ENCODE measurements around the gene IDH3G. TPM values are rescaled to one million over a fixed set of nuclear protein-coding genes. Genes with fewer than 3 reads are reported as not detected.
A peak's percentile ranks its signal among the peaks of the same experiment; 100 is the strongest.

Gene IDH3G
- total and polyA plus RNA-seq, 4 donors = 23.3 to 40.9 (median 31.1) TPM

DNA sequence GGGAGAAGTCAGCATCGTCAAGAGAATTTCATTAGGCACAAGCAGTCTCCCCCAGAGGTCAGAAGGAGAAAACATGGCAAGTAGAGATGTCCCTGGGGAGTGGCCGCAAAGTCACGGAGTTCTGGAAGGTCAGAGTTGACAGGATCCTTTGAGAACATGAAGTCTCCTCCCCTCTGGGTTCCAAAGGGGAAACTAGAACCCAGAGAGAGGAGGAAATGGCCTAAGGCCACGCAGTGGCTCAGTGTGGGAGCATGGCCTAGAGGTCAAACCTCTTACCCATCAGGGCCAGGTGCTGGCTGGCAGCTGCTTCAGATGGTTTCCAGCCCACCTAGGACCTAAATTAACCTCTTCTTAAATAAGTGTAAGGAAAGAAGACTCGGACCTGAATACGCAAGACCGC lies 884 bp downstream of the IDH3G start:
- H3K36me3 ChIP-seq (ENCODE audit: control insufficient read depth in 4 of 4, insufficient read depth in 3 of 4, low read depth in 1 of 4, low read length in 3 of 4) = peaks cover 0 to 16% (median 4%) of the 10 kb centered on the region in 4 donors
- peak overlapping the region; percentile 62 to 76 for H3K9ac ChIP-seq (ENCODE audit: low read depth in 1 of 2, low read length in 2 of 2)
- TF ChIP-seq RXRA (IDR thresholded peaks at IDR 0.05) = peak; percentile 69 to 78
- peak; percentile 25 for TF ChIP-seq NR2F2 (IDR thresholded peaks at IDR 0.05)
- TF ChIP-seq YY1 (IDR thresholded peaks at IDR 0.05) = no peak
- TF ChIP-seq, protein P1, sequence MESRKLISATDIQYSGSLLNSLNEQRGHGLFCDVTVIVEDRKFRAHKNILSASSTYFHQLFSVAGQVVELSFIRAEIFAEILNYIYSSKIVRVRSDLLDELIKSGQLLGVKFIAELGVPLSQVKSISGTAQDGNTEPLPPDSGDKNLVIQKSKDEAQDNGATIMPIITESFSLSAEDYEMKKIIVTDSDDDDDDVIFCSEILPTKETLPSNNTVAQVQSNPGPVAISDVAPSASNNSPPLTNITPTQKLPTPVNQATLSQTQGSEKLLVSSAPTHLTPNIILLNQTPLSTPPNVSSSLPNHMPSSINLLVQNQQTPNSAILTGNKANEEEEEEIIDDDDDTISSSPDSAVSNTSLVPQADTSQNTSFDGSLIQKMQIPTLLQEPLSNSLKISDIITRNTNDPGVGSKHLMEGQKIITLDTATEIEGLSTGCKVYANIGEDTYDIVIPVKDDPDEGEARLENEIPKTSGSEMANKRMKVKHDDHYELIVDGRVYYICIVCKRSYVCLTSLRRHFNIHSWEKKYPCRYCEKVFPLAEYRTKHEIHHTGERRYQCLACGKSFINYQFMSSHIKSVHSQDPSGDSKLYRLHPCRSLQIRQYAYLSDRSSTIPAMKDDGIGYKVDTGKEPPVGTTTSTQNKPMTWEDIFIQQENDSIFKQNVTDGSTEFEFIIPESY (IDR thresholded peaks at IDR 0.05) = no peak
- no peak for TF ChIP-seq FOXA1 (IDR thresholded peaks at IDR 0.05)
- no peak for TF ChIP-seq HNF4A (conservative IDR thresholded peaks at IDR 0.05)
- no peak for TF ChIP-seq RAD21 (IDR thresholded peaks at IDR 0.05)
- TF ChIP-seq, protein P2, sequence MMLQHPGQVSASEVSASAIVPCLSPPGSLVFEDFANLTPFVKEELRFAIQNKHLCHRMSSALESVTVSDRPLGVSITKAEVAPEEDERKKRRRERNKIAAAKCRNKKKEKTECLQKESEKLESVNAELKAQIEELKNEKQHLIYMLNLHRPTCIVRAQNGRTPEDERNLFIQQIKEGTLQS (IDR thresholded peaks at IDR 0.05) = no peak
- TF ChIP-seq HNF4G (IDR thresholded peaks at IDR 0.05) = no peak
- 10% methylated on average over 7 of the region's 7 CpGs for WGBS
- H3K4me1 ChIP-seq (ENCODE audit: control insufficient read depth in 4 of 4, insufficient read depth in 4 of 4, low read length in 3 of 4) = peaks cover 8 to 25% (median 17%) of the 10 kb centered on the region in 4 donors
- peak overlapping the region; percentile 76 to 86 for H3K27ac ChIP-seq (ENCODE audit: low read depth in 1 of 2, low read length in 2 of 2)
- H3K27me3 ChIP-seq (ENCODE audit: control insufficient read depth in 4 of 4, insufficient read depth in 4 of 4, low read length in 3 of 4) = no peaks in the 10 kb centered on the region
- no peak for DNase-seq (ENCODE audit: low spot score)
- H3K9me3 ChIP-seq (ENCODE audit: control insufficient read depth in 4 of 4, low read length in 3 of 4) = peaks cover 0 to 3% (median 2%) of the 10 kb centered on the region in 4 donors
- peak overlapping the region; percentile 84 to 91 (median 87) for H3K4me3 ChIP-seq (ENCODE audit: low read depth in 1 of 3, low read length in 3 of 3)

DNA sequence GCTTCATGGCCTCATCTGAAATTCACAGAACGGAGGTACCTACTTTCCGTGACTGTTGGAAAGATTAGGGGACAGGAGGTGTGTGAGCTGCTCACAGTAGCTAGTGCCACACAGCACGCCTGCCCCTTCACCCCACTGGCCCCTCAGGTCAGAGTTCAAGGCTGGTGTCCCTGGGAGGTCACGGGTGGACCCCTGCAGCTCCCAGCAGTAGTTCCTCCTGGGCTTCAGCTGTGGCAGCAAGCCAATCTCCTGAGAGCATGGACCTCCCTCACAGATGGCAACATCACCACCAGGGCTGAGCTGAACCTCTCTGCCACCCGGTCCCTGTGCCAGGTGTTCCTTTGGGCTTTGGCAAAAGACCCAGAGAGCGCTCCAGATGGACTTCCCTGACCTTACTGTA lies 1.8 kb downstream of the IDH3G start:
- Histone ChIP-seq H3K27ac (ENCODE audit: low read depth in 1 of 2, low read length in 2 of 2) (no peak overlapping the region), H3K4me1 (ENCODE audit: control insufficient read depth in 4 of 4, insufficient read depth in 4 of 4, low read length in 3 of 4) (peaks cover 8 to 25% (median 17%) of the 10 kb centered on the region in 4 donors), H3K9ac (ENCODE audit: low read depth in 1 of 2, low read length in 2 of 2) (no peak overlapping the region), H3K27me3 (ENCODE audit: control insufficient read depth in 4 of 4, insufficient read depth in 4 of 4, low read length in 3 of 4) (no peaks in the 10 kb centered on the region), H3K4me3 (ENCODE audit: low read depth in 1 of 3, low read length in 3 of 3) (no peak overlapping the region), H3K36me3 (ENCODE audit: control insufficient read depth in 4 of 4, insufficient read depth in 3 of 4, low read depth in 1 of 4, low read length in 3 of 4) (peaks cover 2 to 15% (median 3%) of the 10 kb centered on the region in 4 donors), H3K9me3 (ENCODE audit: control insufficient read depth in 4 of 4, low read length in 3 of 4) (peaks cover 0 to 3% (median 2%) of the 10 kb centered on the region in 4 donors)
- 87% methylated on average over 6 of the region's 6 CpGs for WGBS
- TF ChIP-seq EGR1 (IDR thresholded peaks at IDR 0.05; ENCODE audit: low read depth in 2 of 2) (no peak), HNF4G (IDR thresholded peaks at IDR 0.05) (no peak), FOXA1 (IDR thresholded peaks at IDR 0.05) (no peak), TAF1 (conservative IDR thresholded peaks at IDR 0.05) (no peak), HNF4A (conservative IDR thresholded peaks at IDR 0.05) (no peak), YY1 (IDR thresholded peaks at IDR 0.05) (no peak), RAD21 (IDR thresholded peaks at IDR 0.05) (no peak)
- TF ChIP-seq, protein P1 (IDR thresholded peaks at IDR 0.05) = no peak
- TF ChIP-seq, protein P3, sequence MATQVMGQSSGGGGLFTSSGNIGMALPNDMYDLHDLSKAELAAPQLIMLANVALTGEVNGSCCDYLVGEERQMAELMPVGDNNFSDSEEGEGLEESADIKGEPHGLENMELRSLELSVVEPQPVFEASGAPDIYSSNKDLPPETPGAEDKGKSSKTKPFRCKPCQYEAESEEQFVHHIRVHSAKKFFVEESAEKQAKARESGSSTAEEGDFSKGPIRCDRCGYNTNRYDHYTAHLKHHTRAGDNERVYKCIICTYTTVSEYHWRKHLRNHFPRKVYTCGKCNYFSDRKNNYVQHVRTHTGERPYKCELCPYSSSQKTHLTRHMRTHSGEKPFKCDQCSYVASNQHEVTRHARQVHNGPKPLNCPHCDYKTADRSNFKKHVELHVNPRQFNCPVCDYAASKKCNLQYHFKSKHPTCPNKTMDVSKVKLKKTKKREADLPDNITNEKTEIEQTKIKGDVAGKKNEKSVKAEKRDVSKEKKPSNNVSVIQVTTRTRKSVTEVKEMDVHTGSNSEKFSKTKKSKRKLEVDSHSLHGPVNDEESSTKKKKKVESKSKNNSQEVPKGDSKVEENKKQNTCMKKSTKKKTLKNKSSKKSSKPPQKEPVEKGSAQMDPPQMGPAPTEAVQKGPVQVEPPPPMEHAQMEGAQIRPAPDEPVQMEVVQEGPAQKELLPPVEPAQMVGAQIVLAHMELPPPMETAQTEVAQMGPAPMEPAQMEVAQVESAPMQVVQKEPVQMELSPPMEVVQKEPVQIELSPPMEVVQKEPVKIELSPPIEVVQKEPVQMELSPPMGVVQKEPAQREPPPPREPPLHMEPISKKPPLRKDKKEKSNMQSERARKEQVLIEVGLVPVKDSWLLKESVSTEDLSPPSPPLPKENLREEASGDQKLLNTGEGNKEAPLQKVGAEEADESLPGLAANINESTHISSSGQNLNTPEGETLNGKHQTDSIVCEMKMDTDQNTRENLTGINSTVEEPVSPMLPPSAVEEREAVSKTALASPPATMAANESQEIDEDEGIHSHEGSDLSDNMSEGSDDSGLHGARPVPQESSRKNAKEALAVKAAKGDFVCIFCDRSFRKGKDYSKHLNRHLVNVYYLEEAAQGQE (IDR thresholded peaks at IDR 0.05) = no peak
- DNase-seq (ENCODE audit: low spot score) = no peak
